ENCODE data around the gene DACH1. TPM values are rescaled to one million over a fixed set of nuclear protein-coding genes. Genes with fewer than 3 reads are reported as not detected.

Gene DACH1
- total RNA-seq, 4 donors from 2014 or later, result 2.2 to 5.9 (median 2.8) TPM

DNA sequence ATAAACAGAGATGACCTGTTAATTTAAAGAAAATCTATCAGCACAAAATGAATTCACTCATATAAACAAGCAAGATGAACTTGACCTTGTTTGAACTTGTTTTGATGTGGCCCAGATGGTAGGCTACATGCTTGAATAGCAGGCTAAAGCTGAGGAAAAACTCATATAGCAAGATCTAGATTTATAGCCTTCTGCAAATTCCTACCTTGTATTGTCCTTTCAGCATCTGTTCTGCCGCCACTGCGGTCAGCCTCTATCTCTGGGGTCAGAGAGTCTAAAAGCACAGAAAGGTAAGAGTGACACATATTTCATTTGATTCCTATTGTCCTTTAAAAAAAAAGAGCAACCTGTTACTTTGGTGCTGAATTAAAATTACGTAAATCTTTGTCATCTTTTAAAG is 392.1 kb downstream of the DACH1 start:
- no peaks in the 10 kb centered on the region for H3K9me3 ChIP-seq
- no peaks in the 10 kb centered on the region for H3K27me3 ChIP-seq
- no peak for TF ChIP-seq EP300 (IDR thresholded peaks at IDR 0.05)
- no peak for TF ChIP-seq POLR2A (IDR thresholded peaks at IDR 0.05)
- TF ChIP-seq, protein P1, sequence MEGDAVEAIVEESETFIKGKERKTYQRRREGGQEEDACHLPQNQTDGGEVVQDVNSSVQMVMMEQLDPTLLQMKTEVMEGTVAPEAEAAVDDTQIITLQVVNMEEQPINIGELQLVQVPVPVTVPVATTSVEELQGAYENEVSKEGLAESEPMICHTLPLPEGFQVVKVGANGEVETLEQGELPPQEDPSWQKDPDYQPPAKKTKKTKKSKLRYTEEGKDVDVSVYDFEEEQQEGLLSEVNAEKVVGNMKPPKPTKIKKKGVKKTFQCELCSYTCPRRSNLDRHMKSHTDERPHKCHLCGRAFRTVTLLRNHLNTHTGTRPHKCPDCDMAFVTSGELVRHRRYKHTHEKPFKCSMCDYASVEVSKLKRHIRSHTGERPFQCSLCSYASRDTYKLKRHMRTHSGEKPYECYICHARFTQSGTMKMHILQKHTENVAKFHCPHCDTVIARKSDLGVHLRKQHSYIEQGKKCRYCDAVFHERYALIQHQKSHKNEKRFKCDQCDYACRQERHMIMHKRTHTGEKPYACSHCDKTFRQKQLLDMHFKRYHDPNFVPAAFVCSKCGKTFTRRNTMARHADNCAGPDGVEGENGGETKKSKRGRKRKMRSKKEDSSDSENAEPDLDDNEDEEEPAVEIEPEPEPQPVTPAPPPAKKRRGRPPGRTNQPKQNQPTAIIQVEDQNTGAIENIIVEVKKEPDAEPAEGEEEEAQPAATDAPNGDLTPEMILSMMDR (IDR thresholded peaks at IDR 0.05), result no peak
- no peak overlapping the region for H3K4me3 ChIP-seq
- H3K27ac ChIP-seq, result no peak overlapping the region
- H3K36me3 ChIP-seq, result no peaks in the 10 kb centered on the region
- whole genome bisulfite sequencing, 2 donors, result 88 to 90% methylated on average over 3 of the region's 3 CpGs
- no peak for DNase-seq (ENCODE audit: low spot score in 2 of 2)
- H3K4me1 ChIP-seq, result no peaks in the 10 kb centered on the region

DNA sequence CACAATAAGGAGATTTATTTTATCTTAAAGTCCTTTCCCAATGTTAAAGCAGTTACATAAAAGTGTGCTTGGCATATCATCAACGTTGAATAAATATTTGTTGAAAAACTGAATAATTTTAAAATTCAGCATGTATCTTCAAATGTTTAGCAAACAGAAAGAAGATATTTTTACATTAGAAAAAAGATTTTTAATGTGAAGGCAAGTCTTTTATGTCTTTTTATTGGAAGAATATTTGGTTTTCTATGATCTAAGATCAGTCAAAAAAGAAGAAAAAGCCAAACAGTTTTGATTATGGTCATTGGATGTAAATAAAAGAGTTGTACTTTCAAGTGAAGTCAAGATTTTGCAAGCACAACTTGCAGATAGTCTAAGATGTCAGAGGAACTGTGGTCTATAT is 397.4 kb downstream of the DACH1 start:
- H3K27me3 ChIP-seq, result no peaks in the 10 kb centered on the region
- no peak overlapping the region for H3K4me3 ChIP-seq
- DNase-seq (ENCODE audit: low spot score in 2 of 2), result no peak
- WGBS, 2 donors, result 60 to 74% methylated on average over 1 of the region's 1 CpG
- no peaks in the 10 kb centered on the region for H3K4me1 ChIP-seq
- no peaks in the 10 kb centered on the region for H3K36me3 ChIP-seq
- H3K27ac ChIP-seq, result no peak overlapping the region
- no peaks in the 10 kb centered on the region for H3K9me3 ChIP-seq
- TF ChIP-seq POLR2A (IDR thresholded peaks at IDR 0.05) (no peak), EP300 (IDR thresholded peaks at IDR 0.05) (no peak)
- TF ChIP-seq, protein P1 (IDR thresholded peaks at IDR 0.05), result no peak

DNA sequence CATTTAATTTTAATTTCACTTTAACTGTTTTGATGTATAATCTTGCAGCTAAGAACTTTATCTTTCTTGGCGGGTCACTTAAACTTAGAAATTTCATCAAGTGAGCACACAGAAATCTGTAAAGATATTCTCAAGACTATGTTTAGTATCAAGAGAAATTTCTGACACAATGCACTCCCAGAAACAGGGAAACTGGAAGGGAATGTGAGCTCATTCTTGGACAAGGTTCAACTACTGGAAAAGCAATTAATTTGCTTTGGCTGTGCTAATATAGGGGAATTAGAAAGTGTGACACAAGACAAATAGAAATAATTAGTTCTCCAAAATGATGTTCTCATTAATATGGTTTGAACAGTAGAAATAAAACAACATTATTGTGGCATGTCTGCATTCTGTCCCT is 402.3 kb downstream of the DACH1 start:
- no peak for TF ChIP-seq EP300 (IDR thresholded peaks at IDR 0.05)
- no peak for TF ChIP-seq POLR2A (IDR thresholded peaks at IDR 0.05)
- TF ChIP-seq, protein P1 (IDR thresholded peaks at IDR 0.05), result no peak
- H3K4me1 ChIP-seq, result no peaks in the 10 kb centered on the region
- 45 to 57% methylated on average over 1 of the region's 1 CpG for WGBS, 2 donors
- H3K4me3 ChIP-seq, result no peak overlapping the region
- no peaks in the 10 kb centered on the region for H3K27me3 ChIP-seq
- H3K36me3 ChIP-seq, result no peaks in the 10 kb centered on the region
- no peak for DNase-seq (ENCODE audit: low spot score in 2 of 2)
- H3K27ac ChIP-seq, result no peak overlapping the region
- H3K9me3 ChIP-seq, result no peaks in the 10 kb centered on the region

DNA sequence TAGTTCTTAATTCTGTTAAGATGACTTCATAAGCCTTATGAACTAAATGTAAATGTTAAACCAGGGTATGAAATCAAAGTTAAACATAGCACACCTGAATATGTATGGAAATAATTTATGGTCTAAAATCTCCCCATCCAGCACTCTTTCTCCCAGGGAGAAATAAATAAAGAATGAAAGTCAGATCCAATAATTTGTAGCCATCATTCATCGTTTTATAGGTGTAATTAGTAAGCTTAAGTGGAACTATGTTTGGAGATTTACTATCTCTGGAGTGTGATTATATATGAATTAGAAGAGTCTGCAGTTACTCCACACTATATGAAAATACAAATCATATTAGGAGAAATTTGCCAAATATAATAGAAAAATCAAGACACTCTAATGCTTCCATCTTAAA is 405.1 kb downstream of the DACH1 start:
- Histone ChIP-seq H3K36me3 (no peaks in the 10 kb centered on the region), H3K4me3 (no peak overlapping the region), H3K27me3 (no peaks in the 10 kb centered on the region), H3K27ac (no peak overlapping the region), H3K9me3 (no peaks in the 10 kb centered on the region), H3K4me1 (no peaks in the 10 kb centered on the region)
- WGBS, 2 donors, result 79 to 86% methylated on average over 1 of the region's 1 CpG
- TF ChIP-seq POLR2A (IDR thresholded peaks at IDR 0.05) (no peak), EP300 (IDR thresholded peaks at IDR 0.05) (no peak)
- TF ChIP-seq, protein P1 (IDR thresholded peaks at IDR 0.05), result no peak
- no peak for DNase-seq (ENCODE audit: low spot score in 2 of 2)

DNA sequence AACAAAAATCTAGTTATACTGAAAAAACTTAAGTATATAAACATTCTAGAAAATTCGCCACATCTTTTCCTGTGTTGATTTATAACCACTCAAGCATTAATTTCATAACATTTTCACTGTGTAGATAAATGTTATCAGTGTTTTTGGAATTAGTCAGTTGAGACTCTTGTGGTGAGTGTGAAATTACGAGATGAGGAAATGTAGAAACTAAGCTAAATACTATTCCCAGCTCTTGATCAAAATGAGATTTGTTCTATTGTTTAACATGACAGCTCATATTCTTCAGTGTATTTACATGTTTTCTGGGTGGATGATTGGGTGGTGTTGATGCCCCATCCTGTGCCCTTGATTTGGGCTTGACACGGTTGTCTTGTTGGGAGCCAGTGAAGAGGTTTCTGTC is 406.8 kb downstream of the DACH1 start:
- H3K4me3 ChIP-seq, result no peak overlapping the region
- 50 to 56% methylated on average over 3 of the region's 3 CpGs for WGBS, 2 donors
- no peak overlapping the region for H3K27ac ChIP-seq
- no peaks in the 10 kb centered on the region for H3K36me3 ChIP-seq
- H3K9me3 ChIP-seq, result no peaks in the 10 kb centered on the region
- no peak for TF ChIP-seq POLR2A (IDR thresholded peaks at IDR 0.05)
- TF ChIP-seq, protein P1 (IDR thresholded peaks at IDR 0.05), result no peak
- no peak for TF ChIP-seq EP300 (IDR thresholded peaks at IDR 0.05)
- DNase-seq (ENCODE audit: low spot score in 2 of 2), result no peak
- H3K4me1 ChIP-seq, result no peaks in the 10 kb centered on the region
- H3K27me3 ChIP-seq, result no peaks in the 10 kb centered on the region

All from tibial nerve (tissue), 4 donors.